Trophoblast cell (in vitro differentiated cells and primary cell): ENCODE data around the gene FYTTD1.

ENCODE experiments used
- DNase-seq, 2 donors: peaks; one replicate each; pipeline ENCODE4 v3.0.0-alpha.2; 2016
- H2AFZ ChIP-seq: 2 replicates; pipeline ENCODE4 v1.6.1; 2013; ENCODE audit warnings: low read length, moderate library complexity, mild to moderate bottlenecking; ENCODE audit not compliant: insufficient read depth, poor library complexity
- H2AK5ac ChIP-seq: 2 replicates; pipeline ENCODE4 v1.6.1; 2013; ENCODE audit warnings: mild to moderate bottlenecking, low read length
- H2BK120ac ChIP-seq: 2 replicates; pipeline ENCODE4 v1.6.1; 2013; ENCODE audit warnings: low read length, mild to moderate bottlenecking, moderate library complexity; ENCODE audit not compliant: insufficient read depth, poor library complexity
- H2BK12ac ChIP-seq: 2 replicates; pipeline ENCODE4 v1.6.1; 2013; ENCODE audit warnings: mild to moderate bottlenecking, low read length, moderate library complexity
- H2BK5ac ChIP-seq: 2 replicates; pipeline ENCODE4 v1.6.1; 2013; ENCODE audit warnings: low read length, low read depth, moderate library complexity, mild to moderate bottlenecking; ENCODE audit not compliant: poor library complexity
- H3K14ac ChIP-seq: 2 replicates; pipeline ENCODE4 v1.6.1; 2013; ENCODE audit warnings: mild to moderate bottlenecking, low read length
- H3K18ac ChIP-seq: 2 replicates; pipeline ENCODE4 v1.6.1; 2013; ENCODE audit warnings: mild to moderate bottlenecking, low read length
- H3K23ac ChIP-seq: 2 replicates; pipeline ENCODE4 v1.6.1; 2013; ENCODE audit warnings: low read length
- H3K27ac ChIP-seq: 2 replicates; pipeline ENCODE4 v1.5.1; 2013; ENCODE audit warnings: low read depth, mild to moderate bottlenecking, inconsistent platforms, low read length, moderate library complexity
- H3K27me3 ChIP-seq: 2 replicates; pipeline ENCODE4 v1.6.1; 2013; ENCODE audit warnings: inconsistent platforms, mild to moderate bottlenecking, low read length, moderate library complexity; ENCODE audit not compliant: insufficient read depth
- H3K36me3 ChIP-seq, 2 experiments: 1 replicate in 1 of 2; 2 replicates in 1 of 2; pipeline ENCODE4 v1.6.1; 2013; ENCODE audit warnings: low read length in 2 of 2, mild to moderate bottlenecking in 2 of 2, moderate library complexity in 1 of 2; ENCODE audit not compliant: insufficient read depth in 2 of 2, control insufficient read depth in 1 of 2
- H3K4ac ChIP-seq: 2 replicates; pipeline ENCODE4 v1.6.1; 2013; ENCODE audit warnings: low read depth, mild to moderate bottlenecking, low read length, moderate library complexity
- H3K4me1 ChIP-seq, 2 experiments: 1 replicate in 1 of 2; 2 replicates in 1 of 2; pipeline ENCODE4 v1.6.1; 2013; ENCODE audit warnings: low read length in 2 of 2, mild to moderate bottlenecking in 2 of 2, moderate library complexity in 1 of 2; ENCODE audit not compliant: insufficient read depth in 2 of 2, control insufficient read depth in 1 of 2
- H3K4me2 ChIP-seq: 2 replicates; pipeline ENCODE4 v1.6.1; 2013; ENCODE audit warnings: inconsistent platforms, mild to moderate bottlenecking, low read length, moderate library complexity
- H3K4me3 ChIP-seq: 2 replicates; pipeline ENCODE4 v1.5.1; 2013; ENCODE audit warnings: mild to moderate bottlenecking, low read depth, low read length, inconsistent platforms
- H3K79me1 ChIP-seq: one replicate; pipeline ENCODE4 v1.6.1; 2013; ENCODE audit warnings: low read length
- H3K79me2 ChIP-seq: 2 replicates; pipeline ENCODE4 v1.6.1; 2013; ENCODE audit warnings: low read length, mild to moderate bottlenecking; ENCODE audit not compliant: control insufficient read depth, insufficient read depth, poor library complexity
- H3K9ac ChIP-seq: 2 replicates; pipeline ENCODE4 v1.6.1; 2013; ENCODE audit warnings: mild to moderate bottlenecking, low read length
- H3K9me3 ChIP-seq: 2 replicates; pipeline ENCODE4 v1.6.1; 2013; ENCODE audit warnings: low read depth, mild to moderate bottlenecking, control low read depth, inconsistent platforms, low read length; ENCODE audit not compliant: insufficient read depth
- H4K12ac ChIP-seq: 2 replicates; pipeline ENCODE4 v1.6.1; 2013; ENCODE audit warnings: low read depth, mild to moderate bottlenecking, low read length, moderate library complexity
- H4K8ac ChIP-seq: 2 replicates; pipeline ENCODE4 v1.6.1; 2013; ENCODE audit warnings: low read depth, mild to moderate bottlenecking, low read length, moderate library complexity
- H4K91ac ChIP-seq: one replicate; pipeline ENCODE4 v1.6.1; 2013; ENCODE audit warnings: low read depth, mild to moderate bottlenecking, low read length, moderate library complexity
- WGBS: extraction: QIAGEN DNeasy Blood & Tissue Kit; methylation state at CpG from one replicate; pipeline ENCODE4 v1.1.7; 2013; ENCODE audit warnings: missing lambda C conversion rate; ENCODE audit not compliant: insufficient read length, insufficient coverage; ENCODE audit errors: extremely low coverage; 5-methylcytosine and 5-hydroxymethylcytosine counted together

FYTTD1 gene

DNA sequence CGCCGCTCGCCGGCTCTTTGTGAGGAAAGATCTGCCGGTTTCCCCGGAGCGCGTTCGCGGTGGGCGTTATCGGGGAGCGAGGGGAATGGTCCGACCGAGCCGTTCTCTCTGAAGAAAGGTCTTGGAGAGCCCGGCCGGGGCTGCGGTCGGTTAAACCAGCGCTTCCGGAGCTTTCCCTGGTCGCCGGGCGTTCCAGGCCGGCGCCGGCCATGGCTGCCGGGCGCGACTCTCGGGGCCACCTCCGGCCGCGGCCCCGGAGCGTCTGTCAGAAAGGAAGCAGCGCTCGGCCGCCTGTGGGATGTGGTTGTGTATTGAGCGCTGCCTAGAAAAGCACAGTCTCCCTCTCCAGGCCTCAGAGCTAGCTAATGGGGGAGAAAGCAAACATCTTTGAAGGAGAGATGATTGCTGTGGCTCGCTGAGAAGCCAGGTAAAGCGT lies 731 bp downstream of the FYTTD1 start:
- Histone ChIP-seq H3K27me3 (no peaks in the 10 kb centered on the region), H2BK5ac (no peak overlapping the region), H2BK120ac (peak overlapping the region; percentile 45), H2AK5ac (no peak overlapping the region), H3K23ac (no peak overlapping the region), H3K36me3 (no peaks in the 10 kb centered on the region), H3K14ac (peak overlapping the region; percentile 80), H3K4me2 (peak overlapping the region; percentile 83), H2BK12ac (no peak overlapping the region), H3K27ac (peak overlapping the region; percentile 59), H3K79me2 (peaks cover 5% of the 10 kb centered on the region), H4K12ac (no peak overlapping the region), H3K9me3 (no peaks in the 10 kb centered on the region), H4K91ac (peak overlapping the region; percentile 57), H3K9ac (peak overlapping the region; percentile 89), H3K4me1 (peaks cover 4 to 6% of the 10 kb centered on the region in 2 experiments), H4K8ac (peak overlapping the region; percentile 61), H3K4me3 (peak overlapping the region; percentile 87), H3K4ac (peak overlapping the region; percentile 21), H3K79me1 (peaks cover 7% of the 10 kb centered on the region), H2AFZ (peak overlapping the region; percentile 19), H3K18ac (peak overlapping the region; percentile 53)
- DNase-seq: peak; percentile 53 to 73
- no CpG with 5 or more reads among the region's 43 CpGs for WGBS

DNA sequence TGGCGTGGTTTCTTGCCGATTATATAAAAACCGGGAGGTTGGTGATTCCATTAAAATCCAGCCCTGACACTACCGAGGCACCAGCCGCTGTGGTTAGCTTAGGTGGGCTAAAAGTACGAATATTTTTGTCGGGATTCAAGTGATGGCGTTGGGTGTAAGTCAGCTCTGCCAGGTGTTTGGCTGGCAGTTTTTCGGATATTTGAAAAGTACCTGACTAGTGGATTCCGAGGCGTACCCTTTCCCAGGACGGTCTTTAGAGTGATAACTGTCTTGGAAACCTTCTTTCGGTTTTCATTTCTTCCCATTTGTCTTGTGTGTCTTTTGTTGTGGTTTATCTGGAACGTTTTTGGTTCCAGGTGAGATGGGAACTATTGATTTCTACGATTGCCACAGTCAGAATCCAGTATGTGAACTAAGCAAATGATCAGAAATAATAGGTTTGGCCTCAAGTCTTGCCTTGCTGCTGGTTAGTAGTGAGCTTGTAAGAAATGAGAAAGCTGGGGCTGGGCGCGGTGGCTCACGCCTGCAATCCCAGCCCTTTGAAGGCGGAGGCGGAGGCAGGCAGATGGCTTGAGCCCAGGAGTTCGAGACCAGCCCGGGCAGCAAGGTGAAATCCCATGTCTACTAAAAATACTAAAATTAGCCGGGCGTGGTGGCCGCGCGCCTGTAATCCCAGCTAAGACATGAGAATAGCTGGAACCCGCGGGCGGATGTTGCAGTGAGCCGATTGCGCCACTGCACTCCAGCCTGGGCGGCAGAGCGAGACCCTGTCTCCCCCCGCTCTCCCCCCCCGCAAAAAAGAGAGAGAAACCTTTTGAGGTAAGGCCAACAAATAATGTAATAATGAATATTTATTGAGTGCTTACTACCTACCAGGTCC lies 1.4 kb downstream of the FYTTD1 start:
- no peak overlapping the region for H4K8ac ChIP-seq
- H2BK5ac ChIP-seq: no peak overlapping the region
- no peak overlapping the region for H4K91ac ChIP-seq
- no peaks in the 10 kb centered on the region for H3K9me3 ChIP-seq
- peak overlapping the region; percentile 70 for H3K9ac ChIP-seq
- peak overlapping the region; percentile 34 for H3K4ac ChIP-seq
- H3K27ac ChIP-seq: no peak overlapping the region
- H2AFZ ChIP-seq: no peak overlapping the region
- H3K4me1 ChIP-seq: peaks cover 4 to 6% of the 10 kb centered on the region in 2 experiments
- H3K14ac ChIP-seq: no peak overlapping the region
- H3K4me2 ChIP-seq: peak overlapping the region; percentile 83
- no peaks in the 10 kb centered on the region for H3K36me3 ChIP-seq
- H2BK12ac ChIP-seq: no peak overlapping the region
- WGBS: no CpG with 5 or more reads among the region's 36 CpGs
- no peak overlapping the region for H3K23ac ChIP-seq
- no peak overlapping the region for H2BK120ac ChIP-seq
- H3K79me2 ChIP-seq: peaks cover 5% of the 10 kb centered on the region
- H3K4me3 ChIP-seq: peak overlapping the region; percentile 87
- H2AK5ac ChIP-seq: no peak overlapping the region
- peaks cover 7% of the 10 kb centered on the region for H3K79me1 ChIP-seq
- no peak overlapping the region for H4K12ac ChIP-seq
- no peaks in the 10 kb centered on the region for H3K27me3 ChIP-seq
- peak; percentile 34 to 45 for DNase-seq
- H3K18ac ChIP-seq: no peak overlapping the region

DNA sequence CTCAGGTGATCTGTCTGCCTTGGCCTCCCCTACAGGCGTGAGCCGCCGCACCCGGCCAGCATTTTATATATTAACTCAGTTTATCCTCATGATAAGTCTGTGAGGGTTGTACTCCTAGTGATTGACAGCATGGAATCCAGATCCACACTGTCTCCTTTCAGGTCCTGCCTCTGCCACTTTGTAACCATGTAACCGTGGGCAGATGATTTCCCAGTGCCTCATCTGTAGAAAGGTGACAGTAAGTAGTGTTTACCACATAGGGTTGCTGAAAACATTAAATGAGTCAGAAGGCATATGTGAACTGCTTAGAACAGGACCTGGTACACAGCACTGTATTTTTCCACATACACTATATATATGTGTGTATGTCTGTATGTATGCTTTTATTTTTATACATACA lies 2.4 kb downstream of the FYTTD1 start:
- Histone ChIP-seq H3K9me3 (no peaks in the 10 kb centered on the region), H3K4me2 (no peak overlapping the region), H3K18ac (no peak overlapping the region), H2AK5ac (no peak overlapping the region), H3K27ac (no peak overlapping the region), H2BK12ac (no peak overlapping the region), H3K79me1 (peaks cover 7% of the 10 kb centered on the region), H3K4me1 (peaks cover 4 to 6% of the 10 kb centered on the region in 2 experiments), H3K4ac (no peak overlapping the region), H4K12ac (no peak overlapping the region), H4K8ac (no peak overlapping the region), H3K27me3 (no peaks in the 10 kb centered on the region), H3K14ac (no peak overlapping the region), H3K79me2 (peaks cover 5% of the 10 kb centered on the region), H3K9ac (no peak overlapping the region), H2AFZ (no peak overlapping the region), H3K4me3 (no peak overlapping the region), H2BK120ac (no peak overlapping the region), H2BK5ac (no peak overlapping the region), H3K23ac (no peak overlapping the region), H3K36me3 (no peaks in the 10 kb centered on the region), H4K91ac (no peak overlapping the region)
- no CpG with 5 or more reads among the region's 5 CpGs for WGBS
- no peak for DNase-seq

DNA sequence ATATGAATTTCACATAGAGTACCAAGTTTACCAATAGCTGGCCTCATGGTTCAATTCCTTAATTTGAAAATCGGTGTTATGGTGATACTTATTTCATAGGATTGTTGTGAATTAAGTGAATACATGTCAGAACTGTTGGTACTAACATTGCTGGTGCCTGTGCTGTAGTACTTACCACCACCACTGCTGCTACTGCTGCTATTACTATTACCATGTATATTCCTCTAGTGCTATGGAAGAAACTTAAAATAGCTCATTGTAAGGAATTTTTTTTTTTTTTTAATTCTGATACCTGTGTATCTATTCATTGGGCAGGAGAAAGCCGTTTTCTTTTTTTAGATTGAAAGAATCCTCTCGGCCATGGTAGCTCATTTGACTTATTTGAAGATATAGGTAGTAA lies 3.6 kb downstream of the FYTTD1 start:
- Histone ChIP-seq H3K14ac (no peak overlapping the region), H3K4ac (no peak overlapping the region), H2BK5ac (no peak overlapping the region), H4K91ac (no peak overlapping the region), H3K79me1 (peaks cover 7% of the 10 kb centered on the region), H2AK5ac (no peak overlapping the region), H4K8ac (no peak overlapping the region), H3K18ac (no peak overlapping the region), H3K36me3 (peaks cover 0 to 3% of the 10 kb centered on the region in 2 experiments), H4K12ac (no peak overlapping the region), H2BK12ac (no peak overlapping the region), H3K9ac (no peak overlapping the region), H3K4me2 (no peak overlapping the region), H3K4me1 (peaks cover 4 to 6% of the 10 kb centered on the region in 2 experiments), H2BK120ac (no peak overlapping the region), H3K27ac (no peak overlapping the region), H3K27me3 (no peaks in the 10 kb centered on the region), H2AFZ (no peak overlapping the region), H3K23ac (no peak overlapping the region), H3K4me3 (no peak overlapping the region), H3K79me2 (peaks cover 5% of the 10 kb centered on the region), H3K9me3 (no peaks in the 10 kb centered on the region)
- no CpG with 5 or more reads among the region's 3 CpGs for WGBS
- DNase-seq: no peak
